Esophagus squamous epithelium (tissue), 5 donors: ENCODE results near the gene ZNF436. TPM values are rescaled to one million over a fixed set of nuclear protein-coding genes. Genes with fewer than 3 reads are reported as not detected.
"Not testable (repeated sequence)": the region's sequence is repeated elsewhere in the genome, so short reads cannot be mapped to it uniquely, and the experiment has no call there.

Source experiments
- DNase-seq: peaks from one replicate; lab custom pipeline; 2025; lab: John Stamatoyannopoulos, UW
- H3K27ac ChIP-seq, 4 donors: fragments of 200-600 bp; sonication (generic); one replicate each; pipeline ENCODE4 v1.5.1; 2016 to 2019; ENCODE audit warnings: mild to moderate bottlenecking in 1 of 4
- H3K27me3 ChIP-seq, 4 donors: fragments of 200-600 bp; sonication (generic); 1 replicate in 3 of 4; 2 replicates in 1 of 4; pipeline versions ENCODE4 v1.5.1 to v1.6.0; 2017 to 2021; ENCODE audit warnings: antibody characterized with exemption in 1 of 4
- H3K36me3 ChIP-seq, 3 donors: fragments of 200-600 bp; sonication (generic); one replicate each; pipeline ENCODE4 v1.5.1; 2016 to 2019
- H3K4me1 ChIP-seq, 3 donors: fragments of 200-600 bp; sonication (generic); one replicate each; pipeline ENCODE4 v1.5.1; 2017 to 2019
- H3K4me3 ChIP-seq, 4 donors: fragments of 200-600 bp; sonication (generic); 1 replicate in 3 of 4; 2 replicates in 1 of 4; pipeline ENCODE4 v1.5.1; 2016 to 2019; ENCODE audit warnings: mild to moderate bottlenecking in 2 of 4, moderate library complexity in 1 of 4
- H3K9me3 ChIP-seq, 3 donors: fragments of 200-600 bp; sonication (generic); one replicate each; pipeline ENCODE4 v1.5.1; 2016 to 2019
- CTCF ChIP-seq, 6 experiments: fragments of 450-650 bp in 4 of 6; fragments of 200-600 bp in 2 of 6; sonication (generic) in 2 of 6; IDR thresholded peaks; one replicate each; pipeline ENCODE4 v1.5.1; 2016 to 2019; ENCODE audit warnings: antibody characterized with exemption in 6 of 6, mild to moderate bottlenecking in 4 of 6, moderate library complexity in 4 of 6
- POLR2A ChIP-seq, 4 donors: fragments of 450-650 bp; IDR thresholded peaks; one replicate each; pipeline ENCODE4 v1.6.1; 2017; ENCODE audit warnings: antibody characterized with exemption in 4 of 4, mild to moderate bottlenecking in 4 of 4, moderate library complexity in 3 of 4
- whole genome bisulfite sequencing, 2 donors: methylation state at CpG; one replicate each; pipeline ENCODE4 v1.1.5; 2018; 5-methylcytosine and 5-hydroxymethylcytosine counted together
- intact Hi-C: fragments of 100-400 bp; cut with DNase I; formaldehyde crosslinking; loops from one replicate; pipeline ENCODE4 v1.15.0; 2022
- total RNA-seq, 4 donors: library from RNA; depleted of rRNA; stranded (reverse); fragments of >200 nt; gene quantifications; one replicate each; pipeline ENCODE4 v1.1.0, GENCODE V29; 2016
- donor health status: DM: yes; HTN: yes; CAD: no.

Gene ZNF436
- total RNA-seq, 4 donors from 2014 or later: 14.9 to 33.6 (median 24.8) TPM

- Histone ChIP-seq H3K36me3 (peaks cover 5 to 98% (median 19%) of the 10 kb centered on the region in 3 donors), H3K27ac (no peak overlapping the region), H3K4me1 (peaks cover 0 to 10% (median 0%) of the 10 kb centered on the region in 3 donors), H3K9me3 (no peaks in the 10 kb centered on the region), H3K4me3 (no peak overlapping the region), H3K27me3 (no peaks in the 10 kb centered on the region)
- WGBS, 2 donors: 74 to 76% methylated on average over 2 of the region's 2 CpGs
- TF ChIP-seq POLR2A (IDR thresholded peaks at IDR 0.05) (no peak), CTCF (IDR thresholded peaks at IDR 0.05) (no peak)
- no peak for DNase-seq
- intact Hi-C loops: no loop called here
These were observed 44.2 kb downstream of the ZNF436 start for GRCh38 chr1:23325393-23325792.

- Histone ChIP-seq H3K4me3 (no peak overlapping the region), H3K36me3 (peaks cover 0 to 98% (median 6%) of the 10 kb centered on the region in 3 donors), H3K4me1 (no peaks in the 10 kb centered on the region), H3K9me3 (no peaks in the 10 kb centered on the region), H3K27ac (no peak overlapping the region), H3K27me3 (no peaks in the 10 kb centered on the region)
- no peak for DNase-seq
- 39 to 41% methylated on average over 1 of the region's 1 CpG for WGBS, 2 donors
- intact Hi-C loops: no loop called here
- TF ChIP-seq CTCF (IDR thresholded peaks at IDR 0.05): no peak
These were observed 46.9 kb downstream of the ZNF436 start for GRCh38 chr1:23322770-23323169.

- H3K27ac ChIP-seq, DNase-seq, H3K9me3 ChIP-seq, intact Hi-C loops, H3K4me3 ChIP-seq, H3K27me3 ChIP-seq: not testable (repeated sequence)
- Histone ChIP-seq H3K36me3 (peaks cover 3 to 68% (median 7%) of the 10 kb centered on the region in 3 donors), H3K4me1 (peaks cover 0 to 14% (median 5%) of the 10 kb centered on the region in 3 donors)
- 74 to 86% methylated on average over 7 of the region's 7 CpGs for WGBS, 2 donors
These were observed 59.4 kb downstream of the ZNF436 start for GRCh38 chr1:23310280-23310679.

Other genes starting within 250 kb of the ZNF436 start
- 10 to 100 TPM; 16.9 to 18.7 (median 17.9) TPM for gene LUZP1, start 201.0 kb downstream of the ZNF436 start, total RNA-seq
- not detected for gene HTR1D, start 152.3 kb downstream of the ZNF436 start, total RNA-seq
- gene HNRNPR, start 25.6 kb downstream of the ZNF436 start, total RNA-seq: 10 to 100 TPM; 60.9 to 90.2 (median 76.8) TPM
- gene TCEA3, start 54.9 kb upstream of the ZNF436 start, total RNA-seq: 10 to 100 TPM in 3 of 4 donors, 1 to 10 TPM in 1; 9.1 to 30.7 (median 25.1) TPM
- gene ASAP3, start 114.3 kb upstream of the ZNF436 start, total RNA-seq: 10 to 100 TPM; 17.6 to 39.0 (median 30.5) TPM
- gene E2F2, start 161.4 kb upstream of the ZNF436 start, total RNA-seq: 10 to 100 TPM; 10.1 to 16.9 (median 11.8) TPM
- 10 to 100 TPM; 12.6 to 62.9 (median 37.5) TPM for gene ID3, start 189.7 kb upstream of the ZNF436 start, total RNA-seq